Measurements from ENCODE around the gene PDE2A. TPM values are rescaled to one million over a fixed set of nuclear protein-coding genes. Genes with fewer than 3 reads are reported as not detected.
A peak's percentile ranks its signal among the peaks of the same experiment; 100 is the strongest.

PDE2A gene
- total and polyA plus RNA-seq, 3 donors from 2014 or later = 14.1 to 20.6 (median 15.2) TPM

GRCh38 chr11:72605973-72606747 is 68.1 kb downstream of the PDE2A start:
- Histone ChIP-seq H3K4me3 (no peak overlapping the region), H3K9me3 (no peaks in the 10 kb centered on the region), H3K36me3 (ENCODE audit: low read depth, missing control alignments) (no peaks in the 10 kb centered on the region), H3K4me1 (peaks cover 21% of the 10 kb centered on the region), H3K27ac (no peak overlapping the region), H3K27me3 (no peaks in the 10 kb centered on the region)
- DNase-seq = peak; percentile 51
- TF ChIP-seq, protein P1, sequence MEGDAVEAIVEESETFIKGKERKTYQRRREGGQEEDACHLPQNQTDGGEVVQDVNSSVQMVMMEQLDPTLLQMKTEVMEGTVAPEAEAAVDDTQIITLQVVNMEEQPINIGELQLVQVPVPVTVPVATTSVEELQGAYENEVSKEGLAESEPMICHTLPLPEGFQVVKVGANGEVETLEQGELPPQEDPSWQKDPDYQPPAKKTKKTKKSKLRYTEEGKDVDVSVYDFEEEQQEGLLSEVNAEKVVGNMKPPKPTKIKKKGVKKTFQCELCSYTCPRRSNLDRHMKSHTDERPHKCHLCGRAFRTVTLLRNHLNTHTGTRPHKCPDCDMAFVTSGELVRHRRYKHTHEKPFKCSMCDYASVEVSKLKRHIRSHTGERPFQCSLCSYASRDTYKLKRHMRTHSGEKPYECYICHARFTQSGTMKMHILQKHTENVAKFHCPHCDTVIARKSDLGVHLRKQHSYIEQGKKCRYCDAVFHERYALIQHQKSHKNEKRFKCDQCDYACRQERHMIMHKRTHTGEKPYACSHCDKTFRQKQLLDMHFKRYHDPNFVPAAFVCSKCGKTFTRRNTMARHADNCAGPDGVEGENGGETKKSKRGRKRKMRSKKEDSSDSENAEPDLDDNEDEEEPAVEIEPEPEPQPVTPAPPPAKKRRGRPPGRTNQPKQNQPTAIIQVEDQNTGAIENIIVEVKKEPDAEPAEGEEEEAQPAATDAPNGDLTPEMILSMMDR (IDR thresholded peaks at IDR 0.05) = no peak
- no peak for TF ChIP-seq POLR2A (IDR thresholded peaks at IDR 0.05)
- WGBS, 2 donors = 46 to 48% methylated on average over 7 to 13 of the region's 13 CpGs
- intact Hi-C loops (cut with DNase I; ENCODE audit: low total_unique reads) = no loop called here

DNA sequence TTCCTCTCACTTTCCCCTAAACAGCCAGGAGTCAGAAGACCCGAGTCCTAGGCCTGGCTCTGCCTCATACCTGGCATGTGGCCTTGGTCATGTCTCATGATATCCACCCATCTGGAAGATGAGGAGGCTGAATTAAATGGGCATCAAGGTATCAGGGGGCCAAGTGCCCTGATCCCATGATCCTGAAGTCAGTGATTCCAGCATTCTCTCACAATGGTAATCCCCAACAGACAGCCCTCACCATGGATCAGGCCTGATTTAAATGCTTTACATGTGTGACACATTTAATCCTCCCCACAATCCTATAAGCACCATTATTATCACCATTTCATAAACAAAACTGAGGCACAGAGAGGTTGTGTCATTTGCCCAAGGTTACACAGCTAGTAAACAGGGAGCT is 70.0 kb downstream of the PDE2A start:
- Histone ChIP-seq H3K4me3 (no peak overlapping the region), H3K27ac (no peak overlapping the region), H3K9me3 (no peaks in the 10 kb centered on the region), H3K4me1 (peaks cover 21% of the 10 kb centered on the region), H3K36me3 (ENCODE audit: low read depth, missing control alignments) (no peaks in the 10 kb centered on the region), H3K27me3 (no peaks in the 10 kb centered on the region)
- intact Hi-C loops (cut with DNase I; ENCODE audit: low total_unique reads) = no loop called here
- no peak for DNase-seq
- WGBS, 2 donors = 64 to 100% methylated on average over 1 of the region's 1 CpG
- no peak for TF ChIP-seq POLR2A (IDR thresholded peaks at IDR 0.05)
- TF ChIP-seq, protein P1 (IDR thresholded peaks at IDR 0.05) = no peak

GRCh38 chr11:72602250-72602904 is 71.8 kb downstream of the PDE2A start:
- H3K9me3 ChIP-seq = no peaks in the 10 kb centered on the region
- DNase-seq = no peak
- H3K4me1 ChIP-seq = peaks cover 20% of the 10 kb centered on the region
- intact Hi-C loops (cut with DNase I; ENCODE audit: low total_unique reads) = no loop called here
- H3K4me3 ChIP-seq = no peak overlapping the region
- no peaks in the 10 kb centered on the region for H3K36me3 ChIP-seq (ENCODE audit: low read depth, missing control alignments)
- no peaks in the 10 kb centered on the region for H3K27me3 ChIP-seq
- TF ChIP-seq, protein P1 (IDR thresholded peaks at IDR 0.05) = no peak
- no peak for TF ChIP-seq POLR2A (IDR thresholded peaks at IDR 0.05)
- WGBS, 2 donors = 76 to 83% methylated on average over 8 to 11 of the region's 11 CpGs
- H3K27ac ChIP-seq = no peak overlapping the region

GRCh38 chr11:72600557-72600956 is 73.7 kb downstream of the PDE2A start:
- no peaks in the 10 kb centered on the region for H3K36me3 ChIP-seq (ENCODE audit: low read depth, missing control alignments)
- H3K9me3 ChIP-seq = no peaks in the 10 kb centered on the region
- TF ChIP-seq POLR2A (IDR thresholded peaks at IDR 0.05) = no peak
- TF ChIP-seq, protein P1 (IDR thresholded peaks at IDR 0.05) = no peak
- peaks cover 7% of the 10 kb centered on the region for H3K4me1 ChIP-seq
- no peaks in the 10 kb centered on the region for H3K27me3 ChIP-seq
- intact Hi-C loops (cut with DNase I; ENCODE audit: low total_unique reads) = no loop called here
- H3K27ac ChIP-seq = no peak overlapping the region
- WGBS, 2 donors = 70 to 78% methylated on average over 9 of the region's 9 CpGs
- no peak overlapping the region for H3K4me3 ChIP-seq
- DNase-seq = no peak
